Measurements from ENCODE around the gene RDM1.

- TF ChIP-seq ZBTB7A (IDR thresholded peaks at IDR 0.05; ENCODE audit: low read depth) = no peak
- TF ChIP-seq CREB1 (IDR thresholded peaks at IDR 0.05; ENCODE audit: low read depth) = no peak
- TF ChIP-seq REST (IDR thresholded peaks at IDR 0.05; ENCODE audit: low read depth) = no peak
- TF ChIP-seq NFIC (IDR thresholded peaks at IDR 0.05) = no peak
- no peak for TF ChIP-seq EP300 (IDR thresholded peaks at IDR 0.05; ENCODE audit: borderline replicate concordance)
- TF ChIP-seq EGR1 (IDR thresholded peaks at IDR 0.05) = no peak
- no peak for TF ChIP-seq TCF12 (IDR thresholded peaks at IDR 0.05; ENCODE audit: low read depth)
- no peak for TF ChIP-seq RAD21 (IDR thresholded peaks at IDR 0.05; ENCODE audit: low read depth)
- TF ChIP-seq MAX (IDR thresholded peaks at IDR 0.05) = no peak
- TF ChIP-seq FOXM1 (IDR thresholded peaks at IDR 0.05; ENCODE audit: borderline replicate concordance, low read depth) = no peak
- TF ChIP-seq TEAD4 (IDR thresholded peaks at IDR 0.05) = no peak
- TF ChIP-seq TAF1 (IDR thresholded peaks at IDR 0.05; ENCODE audit: low read depth) = no peak
- TF ChIP-seq USF1 (IDR thresholded peaks at IDR 0.05) = no peak
Measured at GRCh38 chr17:35868737-35869136, 61.8 kb downstream of the RDM1 start, which contains the start of gene HEATR9.

Data from Ishikawa (cell line).